HepG2 (cell line): ENCODE results near the gene PPP1R12B. TPM values are rescaled to one million over a fixed set of nuclear protein-coding genes. Genes with fewer than 3 reads are reported as not detected.
A peak's percentile ranks its signal among the peaks of the same experiment; 100 is the strongest.

Experiments
- ATAC-seq: fragments of 200-7000 bp; cut with Tn5 transposase; 3 replicates; pipeline ENCODE4 v1.9.1; 2020; ENCODE audit warnings: mild to moderate bottlenecking, moderate library complexity
- BruUV-seq: library from RNA; stranded (reverse); fragments of 400-500 nt; replicated peaks from 2 replicates; lab custom pipeline; 2021; lab: Mats Ljungman, UMichigan
- CTCF ChIA-PET: fragments of 300-600 bp; formaldehyde crosslinking; extraction: SDS; loops from one replicate; lab custom pipeline; 2021; ENCODE audit warnings: low total read pairs, inconsistent platforms, low intra/inter-chr PET ratio; lab: Yijun Ruan, JAX
- POLR2A ChIA-PET: fragments of 350-600 bp; sonication (Branson Sonifier 250); formaldehyde crosslinking; loops from one replicate; lab custom pipeline; 2020; ENCODE audit warnings: antibody characterized with exemption, inconsistent platforms; lab: Yijun Ruan, JAX
- DNase-seq: peaks from one replicate; pipeline ENCODE4 v3.0.0-alpha.2; 2015; ENCODE audit warnings: low spot score
- FAIRE-seq: peaks from 3 replicates; lab custom pipeline; 2011; peaks lifted over from hg19 to GRCh38; lab: Jason Lieb, UNC
- H2AFZ ChIP-seq: one replicate; pipeline ENCODE4 v1.6.1; 2011; ENCODE audit warnings: low read length, inconsistent platforms
- H3K27ac ChIP-seq: fragments of 300-600 bp; 3 replicates; pipeline ENCODE4 v1.8.0; 2011; ENCODE audit warnings: mixed run types, mild to moderate bottlenecking, mixed read lengths, low read length, inconsistent platforms; ENCODE audit not compliant: insufficient read depth; ENCODE audit errors: extremely low read length
- H3K27me3 ChIP-seq, 2 experiments: fragments of 200-600 bp in 1 of 2; 2 replicates in 1 of 2; 3 replicates in 1 of 2; pipeline versions ENCODE4 v1.6.0 to v1.8.0; 2011; ENCODE audit warnings: low read length in 2 of 2, mild to moderate bottlenecking in 2 of 2, moderate library complexity in 2 of 2, inconsistent platforms in 1 of 2; ENCODE audit not compliant: insufficient read depth in 2 of 2, control insufficient read depth in 1 of 2
- H3K36me3 ChIP-seq, 2 experiments: fragments of 200-600 bp in 1 of 2; replicated peaks in 1 of 2; 2 replicates in 1 of 2; 3 replicates in 1 of 2; pipeline versions ENCODE4 v1.5.1 to v1.8.0; 2011; ENCODE audit warnings: low read length in 2 of 2, inconsistent platforms in 1 of 2; ENCODE audit not compliant: insufficient read depth in 2 of 2, control insufficient read depth in 1 of 2
- H3K4me1 ChIP-seq: 2 replicates; pipeline ENCODE4 v1.5.1; 2012; ENCODE audit warnings: low read length, inconsistent platforms; ENCODE audit not compliant: insufficient read depth
- H3K4me2 ChIP-seq: 2 replicates; pipeline ENCODE4 v1.6.0; 2011; ENCODE audit warnings: low read depth, low read length, inconsistent platforms
- H3K4me3 ChIP-seq, 3 experiments: fragments of 200-600 bp in 1 of 3; sonication (generic), shearing (Covaris generic) in 1 of 3; replicated peaks in 1 of 3; 2 replicates each; pipeline ENCODE4 v1.5.1; 2011 to 2016; ENCODE audit warnings: low read length in 3 of 3, inconsistent platforms in 2 of 3, low read depth in 2 of 3, mild to moderate bottlenecking in 2 of 3, control low read depth in 1 of 3, mixed read lengths in 1 of 3; ENCODE audit not compliant: insufficient read depth in 1 of 3
- H3K79me2 ChIP-seq: one replicate; pipeline ENCODE4 v1.6.1; 2011; ENCODE audit warnings: low read length, inconsistent platforms; ENCODE audit not compliant: insufficient read depth
- H3K9ac ChIP-seq: 2 replicates; pipeline ENCODE4 v1.6.0; 2011; ENCODE audit warnings: mild to moderate bottlenecking, low read depth, low read length, inconsistent platforms; ENCODE audit not compliant: insufficient read depth
- H3K9me3 ChIP-seq: 2 replicates; pipeline ENCODE4 v1.5.1; 2012; ENCODE audit warnings: mild to moderate bottlenecking, low read length
- H4K20me1 ChIP-seq: 2 replicates; pipeline ENCODE4 v1.6.0; 2011; ENCODE audit warnings: inconsistent platforms, mild to moderate bottlenecking, low read length, moderate library complexity; ENCODE audit not compliant: insufficient read depth
- GABPA ChIP-seq, 2 experiments: IDR thresholded peaks; 2 replicates each; pipeline ENCODE4 v1.6.1; 2011 to 2016; ENCODE audit warnings: low read depth in 2 of 2, low read length in 1 of 2, missing biosample characterization in 1 of 2, missing genetic modification characterization in 1 of 2
- MAFF ChIP-seq: IDR thresholded peaks from 2 replicates; pipeline ENCODE4 v1.6.1; 2011; ENCODE audit warnings: low read depth, low read length, improper control_type of control experiment
- MAFK ChIP-seq, 2 experiments: IDR thresholded peaks in 1 of 2; conservative IDR thresholded peaks in 1 of 2; 2 replicates each; pipeline ENCODE4 v1.6.1; 2011; ENCODE audit warnings: improper control_type of control experiment in 2 of 2, low read length in 2 of 2
- SRF ChIP-seq: IDR thresholded peaks from 2 replicates; pipeline ENCODE4 v1.6.1; 2011; ENCODE audit warnings: mild to moderate bottlenecking, low read depth, low read length, moderate library complexity
- TRAFD1 ChIP-seq: sonication (generic); formaldehyde crosslinking; IDR thresholded peaks from 2 replicates; pipeline ENCODE4 v1.5.1; 2020; ENCODE audit warnings: missing genetic modification reagents, mild to moderate bottlenecking, borderline replicate concordance
- ZEB1 ChIP-seq: IDR thresholded peaks from 2 replicates; pipeline ENCODE4 v1.6.1; 2012; ENCODE audit warnings: mild to moderate bottlenecking, low read depth, inconsistent platforms; ENCODE audit not compliant: insufficient replicate concordance
- WGBS: methylation state at CpG from one replicate; pipeline ENCODE4 v1.1.6; 2017; ENCODE audit warnings: low lambda C conversion rate; 5-methylcytosine and 5-hydroxymethylcytosine counted together
- in situ Hi-C: cut with HindIII; loops from 2 replicates; pipeline ENCODE4 v1.10.0; 2017; ENCODE audit warnings: low pct_unique_long_range_greater_than_20kb; ENCODE audit not compliant: extremely low pct_ligation_motif_present
- intact Hi-C: fragments of 100-400 bp; cut with micrococcal nuclease; formaldehyde crosslinking; loops from one replicate; pipeline ENCODE4 v1.10.0; 2022; ENCODE audit not compliant: unreplicated experiment
- polyA plus RNA-seq, 8 experiments: library from polyadenylated mRNA; depleted of rRNA in 3 of 8; stranded (reverse) in 7 of 8; unstranded in 1 of 8; fragments of >200 nt; fragmentation: Illumina TruSeq in 4 of 8; extraction: Trizol in 4 of 8; gene quantifications; 2 replicates each; pipeline versions ENCODE4 v1.2.1 to v1.2.3, GENCODE V29; 2011 to 2016; ENCODE audit warnings: low read depth in 4 of 8, missing spikeins in 1 of 8, mixed read lengths in 1 of 8; ENCODE audit not compliant: insufficient read depth in 1 of 8
- total RNA-seq, 5 experiments: library from RNA; depleted of rRNA; stranded (reverse); fragments of >200 nt; fragmentation: Illumina TruSeq; extraction: Trizol; gene quantifications; 2 replicates each; pipeline ENCODE4 v1.2.3, GENCODE V29; 2016; ENCODE audit warnings: low read depth in 1 of 5
- TF ChIP-seq, protein P1 (sequence below): sonication (generic); formaldehyde crosslinking; IDR thresholded peaks from 2 replicates; pipeline ENCODE4 v1.5.1; 2020; ENCODE audit warnings: missing genetic modification reagents, mild to moderate bottlenecking, borderline replicate concordance

PPP1R12B gene
- total and polyA plus RNA-seq, 2 of the 13 experiments (the other 11 are each of a cell fraction or from before 2014, with no cell fraction given) = 12.0 to 13.6 TPM

DNA sequence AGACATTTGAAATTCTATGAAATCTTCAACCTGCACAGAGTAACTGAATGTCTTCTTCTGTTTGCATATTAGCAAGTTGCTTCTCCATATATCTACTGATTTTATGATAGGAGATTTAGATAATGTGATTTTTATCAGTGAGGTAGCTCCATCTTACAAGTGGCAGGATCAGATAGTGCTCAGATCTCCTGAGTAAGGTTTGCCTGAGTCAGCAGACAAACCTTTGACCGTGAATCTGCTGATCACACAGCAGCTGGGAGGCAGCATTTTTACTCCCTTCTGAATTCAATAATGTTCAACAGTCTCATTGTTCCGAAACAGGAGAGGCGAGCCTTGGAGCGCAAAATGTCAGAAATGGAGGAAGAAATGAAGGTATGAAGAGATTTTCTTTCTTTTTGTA is 220.3 kb downstream of the PPP1R12B start:
- no peaks in the 10 kb centered on the region for H3K79me2 ChIP-seq
- POLR2A ChIA-PET = no interaction called here
- peaks cover 2 to 39% of the 10 kb centered on the region in 2 experiments; a peak in 4 of 5 replicates for H3K36me3 ChIP-seq
- no peak overlapping the region for H2AFZ ChIP-seq
- TF ChIP-seq GABPA (IDR thresholded peaks at IDR 0.05; ENCODE audit: low read depth, low read length) (no peak), GABPA (CRISPR knock-in tag; IDR thresholded peaks at IDR 0.05; ENCODE audit: low read depth) (no peak), ZEB1 (no peak), SRF (no peak), TRAFD1 (CRISPR knock-in tag) (no peak), MAFF (0 out of 2 replicates have a peak, but pooled peaks have one; percentile 24), MAFK (conservative IDR thresholded peaks at IDR 0.05 in 1 of 2, IDR thresholded peaks at IDR 0.05 in 1 of 2; ENCODE audit: low read length in 2 of 2) (peak in 1 of 2 experiments; percentile 44; a peak in 2 of 4 replicates)
- TF ChIP-seq, protein P1, sequence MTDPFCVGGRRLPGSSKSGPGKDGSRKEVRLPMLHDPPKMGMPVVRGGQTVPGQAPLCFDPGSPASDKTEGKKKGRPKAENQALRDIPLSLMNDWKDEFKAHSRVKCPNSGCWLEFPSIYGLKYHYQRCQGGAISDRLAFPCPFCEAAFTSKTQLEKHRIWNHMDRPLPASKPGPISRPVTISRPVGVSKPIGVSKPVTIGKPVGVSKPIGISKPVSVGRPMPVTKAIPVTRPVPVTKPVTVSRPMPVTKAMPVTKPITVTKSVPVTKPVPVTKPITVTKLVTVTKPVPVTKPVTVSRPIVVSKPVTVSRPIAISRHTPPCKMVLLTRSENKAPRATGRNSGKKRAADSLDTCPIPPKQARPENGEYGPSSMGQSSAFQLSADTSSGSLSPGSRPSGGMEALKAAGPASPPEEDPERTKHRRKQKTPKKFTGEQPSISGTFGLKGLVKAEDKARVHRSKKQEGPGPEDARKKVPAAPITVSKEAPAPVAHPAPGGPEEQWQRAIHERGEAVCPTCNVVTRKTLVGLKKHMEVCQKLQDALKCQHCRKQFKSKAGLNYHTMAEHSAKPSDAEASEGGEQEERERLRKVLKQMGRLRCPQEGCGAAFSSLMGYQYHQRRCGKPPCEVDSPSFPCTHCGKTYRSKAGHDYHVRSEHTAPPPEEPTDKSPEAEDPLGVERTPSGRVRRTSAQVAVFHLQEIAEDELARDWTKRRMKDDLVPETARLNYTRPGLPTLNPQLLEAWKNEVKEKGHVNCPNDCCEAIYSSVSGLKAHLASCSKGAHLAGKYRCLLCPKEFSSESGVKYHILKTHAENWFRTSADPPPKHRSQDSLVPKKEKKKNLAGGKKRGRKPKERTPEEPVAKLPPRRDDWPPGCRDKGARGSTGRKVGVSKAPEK = no peak
- WGBS = 99% methylated on average over 4 of the region's 4 CpGs
- DNase-seq (no peak), ATAC-seq (no peak), FAIRE-seq (no peak)
- H3K4me3 ChIP-seq = no peak overlapping the region
- BruUV-seq = no TSS peak
- intact Hi-C loops = no loop called here
- H3K27me3 ChIP-seq = no peaks in the 10 kb centered on the region
- no peaks in the 10 kb centered on the region for H3K9me3 ChIP-seq
- CTCF ChIA-PET = no interaction called here
- in situ Hi-C loops = no loop called here
- H4K20me1 ChIP-seq = no peaks in the 10 kb centered on the region
- H3K4me1 ChIP-seq = no peaks in the 10 kb centered on the region
- no peak overlapping the region for H3K9ac ChIP-seq
- H3K4me2 ChIP-seq = no peak overlapping the region
- no peak overlapping the region for H3K27ac ChIP-seq
